Stimulated activated CD4-positive, alpha-beta T cell treated with anti-CD3 and anti-CD28 coated beads, TNF-alpha, amount 100 ng/mL, for 1 hour (primary cell): ENCODE results near the gene ZDHHC23.

Experiments
- DNase-seq, 3 donors: peaks; one replicate each; pipeline ENCODE4 v3.0.0-alpha.2; 2020; ENCODE audit warnings: low read depth in 3 of 3, low spot score in 1 of 3

ZDHHC23 gene

DNA sequence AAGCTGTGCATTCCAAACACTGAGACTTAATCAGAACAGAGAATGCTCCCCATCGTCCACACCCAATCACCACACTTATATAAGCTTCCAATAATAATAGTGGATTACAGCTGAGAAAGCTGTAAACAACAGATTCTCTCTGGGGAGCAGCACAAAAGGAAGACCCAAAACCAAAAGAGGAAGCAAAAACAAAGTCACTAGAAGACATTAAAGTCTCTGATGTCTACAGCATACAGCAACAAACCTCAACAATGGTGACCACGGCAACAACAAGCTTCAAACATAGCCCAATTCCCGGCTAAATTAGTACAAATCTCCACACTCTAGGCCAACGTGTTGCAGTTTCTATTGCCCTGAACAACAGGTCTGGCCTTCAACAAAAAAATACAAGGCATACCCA, 37.7 kb downstream of the ZDHHC23 start:
- DNase-seq = no peak

GRCh38 chr3:114005481-114005880, 57.7 kb downstream of the ZDHHC23 start:
- DNase-seq = no peak

DNA sequence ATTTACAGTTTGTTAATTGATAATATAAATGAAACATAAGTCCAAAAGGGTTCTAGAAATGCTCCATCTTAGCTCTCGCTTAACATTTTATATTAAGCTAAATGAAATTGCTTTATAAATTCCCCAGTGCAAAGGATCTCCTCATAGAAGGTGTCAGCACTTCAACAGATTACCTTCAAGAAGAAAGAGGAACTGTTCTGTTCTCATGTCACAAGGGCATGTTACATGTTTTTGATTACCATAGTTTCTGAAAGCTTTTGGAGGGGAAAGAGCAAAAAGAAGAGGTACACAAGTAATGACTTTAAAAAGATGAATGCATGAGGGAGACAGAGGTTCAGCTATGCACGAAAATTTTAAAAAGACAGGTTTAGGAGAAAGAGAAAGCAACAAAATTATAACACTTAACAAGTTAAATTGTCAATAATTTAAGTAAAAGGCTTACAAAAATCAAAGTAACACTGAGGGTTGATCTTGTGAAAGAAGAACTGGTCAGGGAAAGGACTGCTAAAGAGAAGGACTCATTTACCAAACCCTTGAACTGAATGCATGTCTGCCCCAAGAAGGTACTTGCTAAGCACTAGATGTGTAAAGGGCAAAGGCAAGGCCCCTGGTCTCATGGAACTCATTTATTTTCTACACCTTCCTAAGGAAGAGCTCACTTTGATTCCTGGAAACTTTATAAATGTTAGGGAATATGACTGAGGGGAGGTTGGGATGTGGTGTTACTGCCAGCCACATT, 63.4 kb downstream of the ZDHHC23 start:
- no peak for DNase-seq
